Karpas-422 (cell line): ENCODE measurements around the gene FNDC3B. TPM values are rescaled to one million over a fixed set of nuclear protein-coding genes. Genes with fewer than 3 reads are reported as not detected.

Experiments used
- DNase-seq: peaks from one replicate; pipeline ENCODE4 v3.0.0-alpha.2; 2015
- H2AFZ ChIP-seq: fragments of 200-600 bp; sonication (generic); 2 replicates; pipeline ENCODE4 v1.6.1; 2014; ENCODE audit warnings: antibody characterized with exemption, low read length, mixed read lengths
- H3K27ac ChIP-seq: fragments of 200-600 bp; sonication (generic); 2 replicates; pipeline ENCODE4 v1.5.1; 2014; ENCODE audit warnings: mild to moderate bottlenecking, low read length, moderate library complexity
- H3K27me3 ChIP-seq: fragments of 200-600 bp; sonication (generic); 2 replicates; pipeline ENCODE4 v1.6.1; 2014; ENCODE audit warnings: low read length, mixed read lengths
- H3K36me3 ChIP-seq: fragments of 200-600 bp; sonication (generic); 2 replicates; pipeline ENCODE4 v1.6.1; 2014; ENCODE audit warnings: low read length, mixed read lengths; ENCODE audit not compliant: insufficient read depth
- H3K4me1 ChIP-seq: fragments of 200-600 bp; sonication (generic); 2 replicates; pipeline ENCODE4 v1.6.1; 2014; ENCODE audit warnings: mild to moderate bottlenecking, low read length, mixed read lengths
- H3K4me2 ChIP-seq: fragments of 200-600 bp; sonication (generic); 2 replicates; pipeline ENCODE4 v1.6.1; 2014; ENCODE audit warnings: low read length, low read depth, mild to moderate bottlenecking; ENCODE audit not compliant: poor library complexity, severe bottlenecking
- H3K4me3 ChIP-seq: fragments of 200-600 bp; sonication (generic); 2 replicates; pipeline ENCODE4 v1.5.1; 2014; ENCODE audit warnings: mild to moderate bottlenecking, antibody characterized with exemption, low read length, mixed read lengths
- H3K79me2 ChIP-seq: fragments of 200-600 bp; sonication (generic); 2 replicates; pipeline ENCODE4 v1.6.1; 2014; ENCODE audit warnings: mild to moderate bottlenecking, low read length, mixed read lengths
- H3K9ac ChIP-seq: fragments of 200-600 bp; sonication (generic); 2 replicates; pipeline ENCODE4 v1.6.0; 2014; ENCODE audit warnings: low read length
- H3K9me2 ChIP-seq: fragments of 200-600 bp; sonication (generic), shearing (Covaris generic); replicated peaks from 2 replicates; pipeline ENCODE4 v1.6.0; 2014; ENCODE audit warnings: mild to moderate bottlenecking, low read length, moderate library complexity; ENCODE audit not compliant: insufficient read depth
- H3K9me3 ChIP-seq: fragments of 300-700, 200-600 bp; sonication (generic); 2 replicates; pipeline ENCODE4 v1.6.1; 2014; ENCODE audit warnings: low read length, mixed read lengths
- H4K20me1 ChIP-seq: fragments of 200-600 bp; sonication (generic); 2 replicates; pipeline ENCODE4 v1.6.1; 2014; ENCODE audit warnings: mild to moderate bottlenecking, antibody characterized with exemption, low read length, low read depth; ENCODE audit not compliant: insufficient read depth
- total RNA-seq: library from RNA; depleted of rRNA; stranded (reverse); fragments of >200 nt; shearing (Covaris generic); gene quantifications from 2 replicates; pipeline ENCODE4 v1.2.3, GENCODE V29; 2014; ENCODE audit warnings: low replicate concordance

The FNDC3B gene
- total RNA-seq, 1 experiment from 2014 or later: 2.6 TPM

GRCh38 chr3:172110127-172110779 is 70.9 kb downstream of the FNDC3B start:
- H3K79me2 ChIP-seq: no peaks in the 10 kb centered on the region
- no peak overlapping the region for H3K4me3 ChIP-seq
- no peaks in the 10 kb centered on the region for H3K36me3 ChIP-seq
- no peak overlapping the region for H2AFZ ChIP-seq
- no peaks in the 10 kb centered on the region for H3K9me3 ChIP-seq
- peaks cover 5% of the 10 kb centered on the region for H3K4me1 ChIP-seq
- peaks cover 13% of the 10 kb centered on the region; the same call in 1 of the 2 replicates for H4K20me1 ChIP-seq
- no peaks in the 10 kb centered on the region for H3K9me2 ChIP-seq
- no peak overlapping the region for H3K9ac ChIP-seq
- no peak overlapping the region for H3K4me2 ChIP-seq
- no peaks in the 10 kb centered on the region for H3K27me3 ChIP-seq
- no peak overlapping the region for H3K27ac ChIP-seq
- no peak for DNase-seq

GRCh38 chr3:172111163-172111562 is 71.8 kb downstream of the FNDC3B start:
- Histone ChIP-seq H3K4me2 (no peak overlapping the region), H3K4me1 (peaks cover 5% of the 10 kb centered on the region), H3K9me2 (no peaks in the 10 kb centered on the region), H3K36me3 (no peaks in the 10 kb centered on the region), H3K79me2 (no peaks in the 10 kb centered on the region), H3K27me3 (no peaks in the 10 kb centered on the region), H4K20me1 (peaks cover 7% of the 10 kb centered on the region; the same call in 1 of the 2 replicates), H2AFZ (no peak overlapping the region), H3K9ac (no peak overlapping the region), H3K27ac (no peak overlapping the region), H3K4me3 (no peak overlapping the region), H3K9me3 (no peaks in the 10 kb centered on the region)
- no peak for DNase-seq

GRCh38 chr3:172112078-172112733 is 72.8 kb downstream of the FNDC3B start:
- DNase-seq: no peak
- Histone ChIP-seq H2AFZ (no peak overlapping the region), H4K20me1 (0 out of 2 replicates have a peak, but pooled peaks cover 2% of the 10 kb centered on the region), H3K27ac (no peak overlapping the region), H3K27me3 (no peaks in the 10 kb centered on the region), H3K4me2 (no peak overlapping the region), H3K9me3 (no peaks in the 10 kb centered on the region), H3K4me3 (no peak overlapping the region), H3K36me3 (no peaks in the 10 kb centered on the region), H3K79me2 (no peaks in the 10 kb centered on the region), H3K9ac (no peak overlapping the region), H3K9me2 (no peaks in the 10 kb centered on the region), H3K4me1 (peaks cover 3% of the 10 kb centered on the region)

- no peaks in the 10 kb centered on the region for H3K9me2 ChIP-seq
- H3K79me2 ChIP-seq: no peaks in the 10 kb centered on the region
- H3K9me3 ChIP-seq: no peaks in the 10 kb centered on the region
- H2AFZ ChIP-seq: no peak overlapping the region
- H4K20me1 ChIP-seq: no peaks in the 10 kb centered on the region
- no peak overlapping the region for H3K4me3 ChIP-seq
- no peak overlapping the region for H3K9ac ChIP-seq
- no peaks in the 10 kb centered on the region for H3K36me3 ChIP-seq
- no peak overlapping the region for H3K27ac ChIP-seq
- no peak for DNase-seq
- H3K4me2 ChIP-seq: no peak overlapping the region
- no peaks in the 10 kb centered on the region for H3K4me1 ChIP-seq
- no peaks in the 10 kb centered on the region for H3K27me3 ChIP-seq
These were observed 73.3 kb downstream of the FNDC3B start for GRCh38 chr3:172112734-172113120.

GRCh38 chr3:172113710-172114109 is 74.3 kb downstream of the FNDC3B start:
- no peak overlapping the region for H3K9ac ChIP-seq
- no peak overlapping the region for H2AFZ ChIP-seq
- H3K27me3 ChIP-seq: no peaks in the 10 kb centered on the region
- H3K9me3 ChIP-seq: no peaks in the 10 kb centered on the region
- no peaks in the 10 kb centered on the region for H3K9me2 ChIP-seq
- no peaks in the 10 kb centered on the region for H4K20me1 ChIP-seq
- H3K79me2 ChIP-seq: no peaks in the 10 kb centered on the region
- no peak overlapping the region for H3K4me3 ChIP-seq
- no peak for DNase-seq
- H3K36me3 ChIP-seq: no peaks in the 10 kb centered on the region
- H3K27ac ChIP-seq: no peak overlapping the region
- no peak overlapping the region for H3K4me2 ChIP-seq
- no peaks in the 10 kb centered on the region for H3K4me1 ChIP-seq

GRCh38 chr3:172115059-172115458 is 75.7 kb downstream of the FNDC3B start:
- Histone ChIP-seq H4K20me1 (no peaks in the 10 kb centered on the region), H3K4me2 (no peak overlapping the region), H2AFZ (no peak overlapping the region), H3K36me3 (no peaks in the 10 kb centered on the region), H3K27ac (no peak overlapping the region), H3K9me2 (no peaks in the 10 kb centered on the region), H3K4me3 (no peak overlapping the region), H3K4me1 (no peaks in the 10 kb centered on the region), H3K27me3 (no peaks in the 10 kb centered on the region), H3K9ac (no peak overlapping the region), H3K79me2 (no peaks in the 10 kb centered on the region), H3K9me3 (no peaks in the 10 kb centered on the region)
- no peak for DNase-seq

GRCh38 chr3:172115787-172116186 is 76.4 kb downstream of the FNDC3B start:
- H3K79me2 ChIP-seq: no peaks in the 10 kb centered on the region
- no peak overlapping the region for H3K9ac ChIP-seq
- DNase-seq: no peak
- H3K4me1 ChIP-seq: no peaks in the 10 kb centered on the region
- H3K27me3 ChIP-seq: no peaks in the 10 kb centered on the region
- no peak overlapping the region for H3K4me3 ChIP-seq
- H3K36me3 ChIP-seq: no peaks in the 10 kb centered on the region
- H2AFZ ChIP-seq: no peak overlapping the region
- H4K20me1 ChIP-seq: no peaks in the 10 kb centered on the region
- H3K9me2 ChIP-seq: no peaks in the 10 kb centered on the region
- no peak overlapping the region for H3K27ac ChIP-seq
- no peaks in the 10 kb centered on the region for H3K9me3 ChIP-seq
- H3K4me2 ChIP-seq: no peak overlapping the region

- H3K9ac ChIP-seq: no peak overlapping the region
These were observed 78.6 kb downstream of the FNDC3B start for GRCh38 chr3:172118019-172118418.

More at GRCh38 chr3:172118019-172118418, 78.6 kb downstream of the FNDC3B start:
- H2AFZ ChIP-seq: no peak overlapping the region
- no peaks in the 10 kb centered on the region for H3K27me3 ChIP-seq
- no peak for DNase-seq
- no peaks in the 10 kb centered on the region for H3K79me2 ChIP-seq
- no peak overlapping the region for H3K4me3 ChIP-seq
- H3K36me3 ChIP-seq: no peaks in the 10 kb centered on the region
- no peaks in the 10 kb centered on the region for H4K20me1 ChIP-seq
- H3K9me2 ChIP-seq: no peaks in the 10 kb centered on the region
- H3K9me3 ChIP-seq: no peaks in the 10 kb centered on the region
- H3K27ac ChIP-seq: no peak overlapping the region
- H3K4me2 ChIP-seq: no peak overlapping the region
- no peaks in the 10 kb centered on the region for H3K4me1 ChIP-seq
